Neutrophil (primary cell): ENCODE measurements around the gene RNF32.

Experiments used
- H3K27ac ChIP-seq: fragments of 200-600 bp; sonication (generic); 2 replicates; pipeline ENCODE4 v1.5.1; 2016; ENCODE audit warnings: mild to moderate bottlenecking, moderate library complexity
- H3K27me3 ChIP-seq: fragments of 200-600 bp; sonication (generic); 2 replicates; pipeline ENCODE4 v1.6.0; 2016; ENCODE audit warnings: mild to moderate bottlenecking
- H3K36me3 ChIP-seq: fragments of 200-600 bp; sonication (generic); 2 replicates; pipeline ENCODE4 v1.5.1; 2017
- H3K4me1 ChIP-seq, 2 experiments: fragments of 200-600 bp in 1 of 2; sonication (generic) in 1 of 2; 1 replicate in 1 of 2; 2 replicates in 1 of 2; pipeline versions ENCODE4 v1.5.1 to v1.6.1; 2013 to 2016; ENCODE audit warnings: low read depth in 1 of 2, low read length in 1 of 2, mild to moderate bottlenecking in 1 of 2, moderate library complexity in 1 of 2; ENCODE audit not compliant: control insufficient read depth in 1 of 2, insufficient read depth in 1 of 2
- H3K4me3 ChIP-seq, 2 experiments: fragments of 200-600 bp in 1 of 2; sonication (generic) in 1 of 2; 1 replicate in 1 of 2; 2 replicates in 1 of 2; pipeline ENCODE4 v1.5.1; 2013 to 2016; ENCODE audit warnings: low read depth in 1 of 2, low read length in 1 of 2, mild to moderate bottlenecking in 1 of 2, moderate library complexity in 1 of 2
- H3K9me3 ChIP-seq: fragments of 200-600 bp; sonication (generic); 2 replicates; pipeline ENCODE4 v1.5.1; 2016
- CTCF ChIP-seq: fragments of 200-600 bp; sonication (generic); IDR thresholded peaks from 2 replicates; pipeline ENCODE4 v1.5.1; 2016; ENCODE audit warnings: antibody characterized with exemption

Gene RNF32

GRCh38 chr7:156655251-156655650 lies 14.7 kb downstream of the RNF32 start:
- Histone ChIP-seq H3K27me3 (peaks cover 44% of the 10 kb centered on the region), H3K4me1 (no peaks in the 10 kb centered on the region), H3K27ac (no peak overlapping the region), H3K36me3 (no peaks in the 10 kb centered on the region), H3K4me3 (no peak overlapping the region), H3K9me3 (no peaks in the 10 kb centered on the region)
- TF ChIP-seq CTCF: no peak

- Histone ChIP-seq H3K27me3 (peaks cover 41% of the 10 kb centered on the region), H3K9me3 (no peaks in the 10 kb centered on the region), H3K4me1 (no peaks in the 10 kb centered on the region), H3K36me3 (no peaks in the 10 kb centered on the region), H3K4me3 (no peak overlapping the region), H3K27ac (no peak overlapping the region)
- no peak for TF ChIP-seq CTCF
Observed at GRCh38 chr7:156655983-156656382, 15.4 kb downstream of the RNF32 start.

GRCh38 chr7:156656598-156656997 lies 16.0 kb downstream of the RNF32 start:
- Histone ChIP-seq H3K9me3 (no peaks in the 10 kb centered on the region), H3K27ac (no peak overlapping the region), H3K4me1 (no peaks in the 10 kb centered on the region), H3K27me3 (peaks cover 41% of the 10 kb centered on the region), H3K4me3 (no peak overlapping the region), H3K36me3 (no peaks in the 10 kb centered on the region)
- no peak for TF ChIP-seq CTCF

GRCh38 chr7:156657681-156658080 lies 17.1 kb downstream of the RNF32 start:
- Histone ChIP-seq H3K27me3 (peaks cover 41% of the 10 kb centered on the region), H3K27ac (no peak overlapping the region), H3K36me3 (no peaks in the 10 kb centered on the region), H3K4me3 (no peak overlapping the region), H3K4me1 (no peaks in the 10 kb centered on the region), H3K9me3 (no peaks in the 10 kb centered on the region)
- no peak for TF ChIP-seq CTCF

- Histone ChIP-seq H3K4me3 (no peak overlapping the region), H3K36me3 (no peaks in the 10 kb centered on the region), H3K9me3 (no peaks in the 10 kb centered on the region), H3K27ac (no peak overlapping the region), H3K27me3 (peaks cover 41% of the 10 kb centered on the region), H3K4me1 (no peaks in the 10 kb centered on the region)
- TF ChIP-seq CTCF: no peak
Observed at GRCh38 chr7:156659203-156659602, 18.6 kb downstream of the RNF32 start.

GRCh38 chr7:156659961-156660360 lies 19.4 kb downstream of the RNF32 start:
- TF ChIP-seq CTCF: no peak
- Histone ChIP-seq H3K9me3 (no peaks in the 10 kb centered on the region), H3K27me3 (peaks cover 41% of the 10 kb centered on the region), H3K36me3 (no peaks in the 10 kb centered on the region), H3K4me1 (no peaks in the 10 kb centered on the region), H3K4me3 (no peak overlapping the region), H3K27ac (no peak overlapping the region)
